DMS 273 (cell line): Measurements from ENCODE around the gene CEP85.
A peak's percentile ranks its signal among the peaks of the same experiment; 100 is the strongest.

Source experiments
- DNase-seq: peaks from one replicate; lab custom pipeline; 2025; ENCODE audit not compliant: unreplicated experiment; lab: John Stamatoyannopoulos, UW

CEP85 gene

GRCh38 chr1:26233903-26234643 is at the start of gene CEP85:
Gene CEP85, plus strand, starts transcription at chr1:26234200. Its CDS starts 5,584 bp downstream, at chr1:26239784.
- peak; percentile 99 for DNase-seq

- no peak for DNase-seq
Observed at GRCh38 chr1:26184883-26185282, 49.1 kb upstream of the CEP85 start.

- DNase-seq: no peak
Observed at GRCh38 chr1:26187882-26188281, 46.1 kb upstream of the CEP85 start.

- DNase-seq: no peak
Observed at GRCh38 chr1:26188477-26188876, 45.5 kb upstream of the CEP85 start.

- no peak for DNase-seq
Observed at GRCh38 chr1:26189331-26189730, 44.7 kb upstream of the CEP85 start.

GRCh38 chr1:26189751-26190275 is 44.2 kb upstream of the CEP85 start:
- DNase-seq: peak; percentile 26

GRCh38 chr1:26190373-26190987 is 43.5 kb upstream of the CEP85 start, which contains the start of gene CATSPER4:
Gene CATSPER4, plus strand, starts transcription at chr1:26190602. Its CDS starts 26 bp downstream, at chr1:26190628.
- peak; percentile 73 for DNase-seq

- DNase-seq: no peak
Observed at GRCh38 chr1:26191739-26192138, 42.3 kb upstream of the CEP85 start.

- no peak for DNase-seq
Observed at GRCh38 chr1:26195805-26196204, 38.2 kb upstream of the CEP85 start.

- no peak for DNase-seq
Observed at GRCh38 chr1:26197301-26197700, 36.7 kb upstream of the CEP85 start.

GRCh38 chr1:26197813-26198212 is 36.2 kb upstream of the CEP85 start:
- no peak for DNase-seq

- no peak for DNase-seq
Observed at GRCh38 chr1:26200413-26200812, 33.6 kb upstream of the CEP85 start.

- no peak for DNase-seq
Observed at GRCh38 chr1:26203642-26204318, 30.2 kb upstream of the CEP85 start.

GRCh38 chr1:26210147-26210870 is 23.7 kb upstream of the CEP85 start:
- DNase-seq: peak; percentile 51

- DNase-seq: no peak
Observed at GRCh38 chr1:26212726-26213125, 21.3 kb upstream of the CEP85 start.

GRCh38 chr1:26213335-26213905 is 20.6 kb upstream of the CEP85 start:
- no peak for DNase-seq

- no peak for DNase-seq
Observed at GRCh38 chr1:26215246-26215645, 18.8 kb upstream of the CEP85 start.

GRCh38 chr1:26218906-26219494 is 15.0 kb upstream of the CEP85 start:
- DNase-seq: peak; percentile 31

GRCh38 chr1:26220199-26220912 is 13.6 kb upstream of the CEP85 start:
- peak; percentile 89 for DNase-seq

GRCh38 chr1:26221094-26221493 is 12.9 kb upstream of the CEP85 start:
- DNase-seq: peak; percentile 37
